CD14-positive monocyte (primary cell): ENCODE measurements around the gene NRG3. TPM values are rescaled to one million over a fixed set of nuclear protein-coding genes. Genes with fewer than 3 reads are reported as not detected.

Experiments
- DNase-seq, 3 donors: peaks; one replicate each; pipeline ENCODE4 v3.0.0-alpha.2; 2011 to 2022
- H2AFZ ChIP-seq: 2 replicates; pipeline ENCODE4 v1.6.0; 2012; ENCODE audit warnings: mild to moderate bottlenecking, low read depth, low read length, inconsistent platforms; ENCODE audit not compliant: insufficient read depth, poor library complexity, severe bottlenecking
- H3K27ac ChIP-seq, 2 donors: 1 replicate in 1 of 2; 2 replicates in 1 of 2; pipeline ENCODE4 v1.5.1; 2012 to 2013; ENCODE audit warnings: low read length in 2 of 2, control low read depth in 1 of 2, inconsistent platforms in 1 of 2, low read depth in 1 of 2, mild to moderate bottlenecking in 1 of 2
- H3K27me3 ChIP-seq, 2 donors: one replicate each; pipeline versions ENCODE4 v1.6.0 to v1.6.1; 2011 to 2013; ENCODE audit warnings: low read length in 2 of 2; ENCODE audit not compliant: control insufficient read depth in 2 of 2, insufficient read depth in 2 of 2
- H3K36me3 ChIP-seq, 2 donors: replicated peaks in 1 of 2; 1 replicate in 1 of 2; 2 replicates in 1 of 2; pipeline versions ENCODE4 v1.5.1 to v1.6.1; 2012 to 2013; ENCODE audit warnings: low read length in 2 of 2, control low read depth in 1 of 2, inconsistent platforms in 1 of 2, mild to moderate bottlenecking in 1 of 2; ENCODE audit not compliant: insufficient read depth in 2 of 2, control insufficient read depth in 1 of 2
- H3K4me1 ChIP-seq, 2 donors: 1 replicate in 1 of 2; 2 replicates in 1 of 2; pipeline versions ENCODE4 v1.5.1 to v1.6.1; 2012 to 2013; ENCODE audit warnings: low read length in 2 of 2, control low read depth in 1 of 2, inconsistent platforms in 1 of 2, mild to moderate bottlenecking in 1 of 2, moderate library complexity in 1 of 2; ENCODE audit not compliant: insufficient read depth in 2 of 2, control insufficient read depth in 1 of 2
- H3K4me2 ChIP-seq: replicated peaks from 2 replicates; pipeline ENCODE3; 2012; ENCODE audit warnings: low read length, moderate library complexity, mild to moderate bottlenecking; ENCODE audit not compliant: poor library complexity, severe bottlenecking; ENCODE audit errors: extremely low read depth
- H3K4me3 ChIP-seq, 3 experiments: fragments of 200-600 bp in 1 of 3; sonication (generic) in 1 of 3; replicated peaks in 1 of 3; 1 replicate in 2 of 3; 2 replicates in 1 of 3; pipeline ENCODE4 v1.5.1; 2011 to 2013; ENCODE audit warnings: low read length in 3 of 3, mild to moderate bottlenecking in 3 of 3, control low read depth in 2 of 3, low read depth in 2 of 3, inconsistent platforms in 1 of 3, moderate library complexity in 1 of 3
- H3K79me2 ChIP-seq: 2 replicates; pipeline ENCODE4 v1.6.0; 2012; ENCODE audit warnings: mild to moderate bottlenecking, control low read depth, inconsistent platforms, low read length, moderate library complexity; ENCODE audit not compliant: insufficient read depth
- H3K9ac ChIP-seq: 2 replicates; pipeline ENCODE4 v1.6.0; 2017; ENCODE audit warnings: low read length, mild to moderate bottlenecking; ENCODE audit not compliant: insufficient read depth, poor library complexity, severe bottlenecking
- H3K9me3 ChIP-seq, 2 donors: replicated peaks in 1 of 2; 1 replicate in 1 of 2; 2 replicates in 1 of 2; pipeline versions ENCODE4 v1.5.1 to v1.6.1; 2012 to 2013; ENCODE audit warnings: low read length in 2 of 2, control low read depth in 1 of 2; ENCODE audit not compliant: control insufficient read depth in 1 of 2, insufficient read depth in 1 of 2
- H4K20me1 ChIP-seq: 2 replicates; pipeline ENCODE4 v1.6.0; 2012; ENCODE audit warnings: mild to moderate bottlenecking, low read length, control low read depth, moderate library complexity; ENCODE audit not compliant: insufficient read depth
- H3K27ac Mint-ChIP-seq, 7 donors: one replicate each; pipeline ENCODE4 v1.8.0; 2020; ENCODE audit warnings: mild to moderate bottlenecking in 7 of 7, mixed read lengths in 7 of 7, moderate library complexity in 6 of 7, inconsistent platforms in 2 of 7
- H3K27me3 Mint-ChIP-seq, 3 donors: one replicate each; pipeline ENCODE4 v1.8.0; 2021 to 2022; ENCODE audit warnings: low read depth in 3 of 3, mild to moderate bottlenecking in 3 of 3, mixed read lengths in 3 of 3, moderate library complexity in 3 of 3, inconsistent platforms in 1 of 3
- H3K36me3 Mint-ChIP-seq, 2 donors: one replicate each; pipeline ENCODE4 v1.8.0; 2020; ENCODE audit warnings: mixed read lengths in 2 of 2, inconsistent platforms in 1 of 2, mild to moderate bottlenecking in 1 of 2
- H3K4me1 Mint-ChIP-seq: one replicate; pipeline ENCODE4 v1.8.0; 2020; ENCODE audit warnings: mild to moderate bottlenecking, mixed read lengths
- H3K4me3 Mint-ChIP-seq, 2 donors: one replicate each; pipeline ENCODE4 v1.8.0; 2020; ENCODE audit warnings: mild to moderate bottlenecking in 2 of 2, mixed read lengths in 2 of 2, moderate library complexity in 1 of 2
- H3K9me3 Mint-ChIP-seq, 7 donors: one replicate each; pipeline ENCODE4 v1.8.0; 2020 to 2022; ENCODE audit warnings: mixed read lengths in 7 of 7, mild to moderate bottlenecking in 6 of 7, moderate library complexity in 6 of 7, inconsistent platforms in 2 of 7
- CTCF ChIP-seq: fragments of 200-600 bp; IDR thresholded peaks from one replicate; pipeline ENCODE4 v1.8.0; 2022; ENCODE audit warnings: antibody characterized with exemption, mild to moderate bottlenecking
- WGBS: methylation state at CpG from one replicate; pipeline ENCODE4 v1.1.5; 2013; ENCODE audit warnings: missing lambda C conversion rate; ENCODE audit not compliant: insufficient coverage; 5-methylcytosine and 5-hydroxymethylcytosine counted together
- intact Hi-C, 2 donors: fragments of 100-400 bp; cut with micrococcal nuclease; formaldehyde crosslinking; loops; one replicate each; pipeline versions ENCODE4 v1.15.0 to v1.15.1; 2023
- polyA plus RNA-seq, 3 donors: library from polyadenylated mRNA; depleted of rRNA in 1 of 3; unstranded in 2 of 3; stranded (reverse) in 1 of 3; fragments of 300-500 nt in 2 of 3; fragments of >200 nt in 1 of 3; fragmentation: Illumina TruSeq in 2 of 3; gene quantifications; 1 replicate in 2 of 3; 2 replicates in 1 of 3; pipeline ENCODE4 v1.2.3, GENCODE V29; 2012 to 2021

NRG3 gene
- polyA plus RNA-seq, 3 donors = not detected

GRCh38 chr10:82310839-82311238 lies 435.8 kb downstream of the NRG3 start:
- Histone ChIP-seq H3K4me3 (no peak overlapping the region), H3K27me3 (no peaks in the 10 kb centered on the region), H3K9me3 (no peaks in the 10 kb centered on the region), H2AFZ (no peak overlapping the region), H3K36me3 (no peaks in the 10 kb centered on the region), H3K9ac (no peak overlapping the region), H3K4me2 (no peak overlapping the region), H4K20me1 (no peaks in the 10 kb centered on the region), H3K79me2 (no peaks in the 10 kb centered on the region), H3K4me1 (no peaks in the 10 kb centered on the region), H3K27ac (no peak overlapping the region)
- Mint-ChIP-seq H3K36me3 (no peaks in the 10 kb centered on the region), H3K4me3 (no peak overlapping the region), H3K27ac (no peak overlapping the region), H3K4me1 (no peaks in the 10 kb centered on the region), H3K9me3 (peaks cover 0 to 24% (median 2%) of the 10 kb centered on the region in 7 donors), H3K27me3 (no peaks in the 10 kb centered on the region)
- no CpG with 5 or more reads among the region's 3 CpGs for WGBS
- no peak for TF ChIP-seq CTCF
- intact Hi-C loops = no loop called here
- no peak for DNase-seq

DNA sequence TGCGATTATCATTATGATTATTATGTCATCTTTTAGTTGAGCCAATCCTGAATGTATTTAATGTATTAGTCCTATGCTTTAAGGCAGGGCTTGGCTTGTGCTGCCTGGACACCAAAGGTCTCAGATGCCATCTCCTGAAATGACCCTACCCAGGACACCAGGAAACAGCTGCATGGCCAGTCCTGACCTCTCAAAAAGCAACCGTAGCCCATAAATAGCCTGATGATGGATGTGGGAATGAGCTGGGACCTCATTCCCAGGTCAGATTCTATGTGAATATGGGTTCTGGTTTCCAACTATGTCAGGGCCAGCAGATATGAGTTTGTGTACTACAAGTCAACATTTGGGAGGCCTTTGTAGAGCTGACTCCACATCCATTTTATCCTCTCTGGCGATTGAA lies 438.4 kb downstream of the NRG3 start:
- Histone ChIP-seq H3K9ac (no peak overlapping the region), H3K9me3 (no peaks in the 10 kb centered on the region), H3K36me3 (no peaks in the 10 kb centered on the region), H3K27ac (no peak overlapping the region), H3K27me3 (no peaks in the 10 kb centered on the region), H3K4me1 (no peaks in the 10 kb centered on the region), H4K20me1 (no peaks in the 10 kb centered on the region), H3K79me2 (no peaks in the 10 kb centered on the region), H3K4me3 (no peak overlapping the region), H3K4me2 (no peak overlapping the region), H2AFZ (no peak overlapping the region)
- H3K9me3 Mint-ChIP-seq = peaks cover 0 to 20% (median 3%) of the 10 kb centered on the region in 7 donors
- TF ChIP-seq CTCF = no peak
- no peak overlapping the region for H3K4me3 Mint-ChIP-seq
- no peaks in the 10 kb centered on the region for H3K36me3 Mint-ChIP-seq
- H3K4me1 Mint-ChIP-seq = no peaks in the 10 kb centered on the region
- no peak for DNase-seq
- no peaks in the 10 kb centered on the region for H3K27me3 Mint-ChIP-seq
- H3K27ac Mint-ChIP-seq = no peak overlapping the region
- intact Hi-C loops = no loop called here
- WGBS = no CpG with 5 or more reads among the region's 3 CpGs
